HG03066 (cell line): ENCODE results near the gene FN3KRP.

Experiments used
- ATAC-seq: cut with Tn5 transposase; IDR thresholded peaks from one replicate; pipeline ENCODE4 v1.9.1; 2021; ENCODE audit warnings: low read depth; ENCODE audit not compliant: unreplicated experiment

Gene FN3KRP

DNA sequence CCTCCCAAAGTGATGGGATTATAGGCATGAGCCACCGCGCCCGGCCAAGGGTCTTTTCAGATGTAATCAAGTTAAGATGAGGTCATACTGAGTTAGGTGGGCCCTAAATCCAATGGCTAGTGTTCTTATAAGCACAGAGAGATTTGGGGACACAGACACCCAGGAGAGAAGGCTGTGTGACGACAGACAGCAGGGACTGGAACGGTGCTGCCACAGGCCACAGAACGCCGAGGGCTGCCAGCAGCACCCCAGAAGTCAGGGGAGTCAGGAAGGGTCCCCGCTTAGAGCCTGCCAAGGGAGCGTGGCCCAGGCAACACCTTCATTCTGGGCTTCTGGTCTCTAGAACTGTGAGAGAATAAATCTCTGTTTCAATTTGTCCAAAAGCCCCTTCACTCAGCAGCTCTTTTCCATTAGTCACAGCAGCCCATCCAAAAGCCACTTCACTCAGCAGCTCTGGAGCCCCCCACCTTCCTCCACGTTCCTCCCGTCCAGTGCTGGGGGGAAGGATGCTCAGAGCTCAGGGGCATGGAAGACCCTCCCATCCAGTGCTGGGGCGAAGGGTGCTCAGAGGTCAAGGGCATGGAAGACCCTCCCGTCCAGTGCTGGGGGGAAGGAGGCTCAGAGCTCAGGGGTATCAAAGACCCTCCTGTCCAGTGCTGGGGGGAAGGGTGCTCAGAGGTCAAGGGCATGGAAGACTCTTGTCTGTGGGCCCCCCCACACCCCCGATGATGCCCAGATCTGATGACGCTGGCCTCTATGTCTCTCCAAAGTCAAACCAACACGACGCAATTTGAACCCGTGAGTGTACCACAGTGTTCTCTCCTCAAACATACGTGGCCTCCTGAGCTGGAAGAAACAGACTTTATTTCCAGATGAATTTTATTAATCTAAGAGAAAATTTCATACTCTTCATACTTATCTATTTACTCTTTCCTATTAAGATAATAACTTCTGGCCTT, 29.9 kb upstream of the FN3KRP start:
- no peak for ATAC-seq

DNA sequence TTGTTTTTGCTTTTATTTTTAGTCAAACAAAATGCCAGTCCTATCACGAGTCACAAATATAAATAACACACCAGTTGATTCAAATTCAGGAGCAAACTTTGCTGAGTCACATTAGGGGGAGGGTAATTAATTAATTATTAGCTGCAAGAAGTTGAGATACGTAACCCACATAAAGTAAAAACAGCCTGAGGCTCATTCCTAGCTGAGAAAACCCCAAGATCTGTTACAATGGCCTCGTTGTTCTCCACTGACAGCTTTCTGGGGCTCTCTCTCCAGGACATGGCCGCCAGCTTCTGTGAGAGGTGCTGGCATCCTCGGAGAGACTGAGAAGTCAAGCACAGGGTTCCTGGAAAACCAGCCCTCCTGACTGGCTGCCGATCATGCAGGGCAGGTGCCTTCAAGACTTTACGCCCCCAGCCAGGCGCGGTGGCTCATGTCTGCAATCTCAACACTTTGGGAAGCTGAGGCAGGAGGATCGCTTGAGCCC, 29.1 kb upstream of the FN3KRP start:
- no peak for ATAC-seq

GRCh38 chr17:82687871-82688270, 28.6 kb upstream of the FN3KRP start:
- no peak for ATAC-seq

DNA sequence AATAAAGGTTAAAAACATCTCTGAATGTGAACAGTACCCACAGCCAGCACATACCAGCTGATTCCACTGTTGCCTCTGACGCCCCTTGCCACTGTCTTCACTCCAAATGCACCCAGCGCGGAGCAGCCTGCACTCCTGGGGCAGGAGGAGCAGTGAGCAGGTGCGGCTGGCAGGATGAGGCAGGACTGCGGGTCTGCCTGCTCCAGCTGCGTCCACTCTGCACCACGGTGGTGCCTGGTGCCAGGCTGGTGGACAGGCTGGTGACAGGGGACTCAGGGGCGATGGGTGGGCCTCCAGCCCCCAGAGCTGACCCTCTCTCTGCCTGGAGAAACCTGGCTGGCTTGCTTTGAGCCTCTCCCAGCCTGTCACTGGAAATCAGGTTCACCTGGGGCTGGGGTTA, 27.4 kb upstream of the FN3KRP start:
- no peak for ATAC-seq

- no peak for ATAC-seq
Observed at GRCh38 chr17:82690786-82691489, 25.6 kb upstream of the FN3KRP start.

DNA sequence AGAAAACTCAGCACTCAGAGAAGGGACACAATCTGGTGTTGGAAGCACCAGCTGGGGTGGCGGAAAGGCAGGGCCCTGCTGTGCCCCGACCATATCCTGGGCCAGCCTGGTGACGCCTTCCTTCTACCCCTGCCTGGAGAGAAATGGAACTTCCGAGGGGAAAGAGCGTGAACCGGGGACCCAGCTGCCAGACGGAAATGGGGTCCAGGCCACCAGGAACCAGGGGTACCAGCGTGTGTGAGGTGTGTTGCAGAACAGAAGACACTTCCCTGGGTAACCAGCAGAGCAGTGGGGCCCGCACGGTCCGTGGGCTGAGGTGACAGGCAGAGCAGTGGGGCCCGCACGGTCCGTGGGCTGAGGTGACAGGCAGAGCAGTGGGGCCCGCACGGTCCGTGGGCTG, 24.8 kb upstream of the FN3KRP start:
- ATAC-seq, result no peak

DNA sequence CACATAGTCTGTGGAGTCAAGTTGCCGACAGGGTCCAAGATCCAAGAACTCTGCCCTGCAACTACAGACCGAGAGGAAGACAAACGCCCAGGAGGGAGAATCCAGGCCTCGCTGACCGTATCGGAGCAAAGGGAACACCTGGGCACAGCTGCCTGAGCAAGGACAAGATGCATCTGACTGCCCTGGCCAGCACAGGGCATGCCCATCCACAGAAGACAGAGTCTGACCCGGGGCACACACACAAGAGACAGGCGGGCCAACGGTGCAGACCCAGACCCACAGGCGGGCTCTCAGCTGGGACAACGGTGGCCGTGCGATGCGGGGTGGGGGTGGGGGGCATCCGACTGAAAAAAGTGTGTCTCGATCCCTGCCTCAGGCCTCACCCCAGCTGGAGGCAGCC, 24.2 kb upstream of the FN3KRP start:
- ATAC-seq, result no peak

GRCh38 chr17:82693168-82693867, 23.2 kb upstream of the FN3KRP start:
- ATAC-seq, result no peak

- ATAC-seq, result no peak
Observed at GRCh38 chr17:82694647-82695046, 21.9 kb upstream of the FN3KRP start.

- ATAC-seq, result no peak
Observed at GRCh38 chr17:82696259-82696658, 20.2 kb upstream of the FN3KRP start.

DNA sequence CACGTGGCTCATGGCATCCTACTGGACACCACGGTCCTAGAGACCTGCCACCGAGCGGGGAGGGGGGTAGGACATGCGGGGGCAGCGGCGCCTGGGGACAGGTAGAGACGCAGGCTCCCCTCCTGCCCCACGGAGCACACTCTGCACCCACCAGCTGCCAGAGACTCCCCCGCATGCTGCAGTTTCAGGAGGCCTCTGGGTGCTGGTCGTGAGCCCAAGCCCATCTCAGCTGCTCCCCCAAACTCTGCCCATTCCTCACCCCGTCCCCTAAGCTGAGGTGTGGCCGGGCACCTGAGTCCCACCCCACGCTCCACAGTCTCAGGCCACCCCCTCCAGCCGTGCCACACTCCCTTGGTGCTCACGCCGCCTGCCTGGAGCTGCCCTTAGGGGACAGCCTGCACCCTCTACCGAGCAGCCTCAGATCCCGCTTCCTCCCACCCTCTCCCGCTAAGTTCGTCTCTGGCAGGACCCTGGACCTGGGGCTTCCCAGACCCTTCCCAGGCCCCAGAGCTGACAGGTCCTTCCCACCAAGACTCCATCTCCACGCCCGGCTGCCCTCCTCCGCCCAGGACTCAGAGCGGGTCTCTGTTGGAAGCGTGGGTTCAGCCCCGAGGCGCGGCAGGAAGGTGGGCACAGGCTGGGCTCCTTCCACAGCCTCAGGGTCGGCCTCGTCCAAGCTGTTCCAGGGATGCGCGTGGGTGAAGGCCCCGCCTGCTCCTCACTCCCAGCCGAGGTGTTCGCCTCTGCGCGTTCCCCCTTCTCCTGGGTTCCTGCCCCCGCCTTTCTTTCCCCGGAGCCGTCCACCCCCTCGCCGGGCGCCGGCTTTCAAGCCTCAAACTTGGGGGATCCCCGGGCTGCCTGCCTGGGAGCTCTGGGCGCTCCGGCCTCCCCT, 19.3 kb upstream of the FN3KRP start:
- ATAC-seq, result no peak

DNA sequence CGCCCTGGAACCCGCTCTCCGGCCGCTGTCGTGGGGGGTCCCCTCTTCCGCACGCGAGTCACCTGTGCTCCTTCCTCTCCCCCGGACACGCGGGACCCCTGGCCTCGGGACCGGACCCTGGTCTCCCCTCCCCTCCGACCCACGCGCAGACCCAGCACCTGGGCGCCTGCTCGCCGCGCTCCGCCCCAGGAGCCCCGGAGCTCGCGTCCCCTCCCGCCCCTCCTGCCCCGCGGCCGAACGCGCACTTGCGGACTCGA, 18.8 kb upstream of the FN3KRP start:
- ATAC-seq, result no peak

- ATAC-seq, result peak; percentile 97
Observed at GRCh38 chr17:82698065-82698973, 18.2 kb upstream of the FN3KRP start, which contains the start of gene RAB40B. TSS of gene RAB40B (minus strand) at chr17:82698698. CDS start at chr17:82698596, 102 bp downstream.

GRCh38 chr17:82698974-82699442, 17.5 kb upstream of the FN3KRP start:
- ATAC-seq, result no peak

DNA sequence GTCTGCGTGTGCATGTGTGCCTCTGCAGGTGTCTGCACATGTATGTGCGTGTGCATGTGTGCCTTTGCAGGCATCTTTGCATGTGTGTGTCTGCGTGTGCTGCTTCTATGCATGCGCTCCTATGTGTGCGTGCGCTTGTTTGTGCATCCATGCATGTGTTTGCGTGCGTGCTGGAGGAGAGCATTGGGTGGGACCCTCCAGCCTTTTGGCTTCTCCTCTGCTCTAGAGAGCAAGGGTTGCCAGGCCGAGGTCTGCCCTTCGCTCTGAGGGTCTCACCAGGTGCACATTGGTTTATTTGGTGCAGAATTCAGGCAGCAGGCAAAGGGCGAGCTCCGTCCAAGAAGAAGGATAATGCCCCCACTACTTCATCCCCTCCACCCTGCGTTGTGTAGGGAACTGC, 17.0 kb upstream of the FN3KRP start:
- ATAC-seq, result no peak

- no peak for ATAC-seq
Observed at GRCh38 chr17:82702231-82702927, 14.1 kb upstream of the FN3KRP start.

DNA sequence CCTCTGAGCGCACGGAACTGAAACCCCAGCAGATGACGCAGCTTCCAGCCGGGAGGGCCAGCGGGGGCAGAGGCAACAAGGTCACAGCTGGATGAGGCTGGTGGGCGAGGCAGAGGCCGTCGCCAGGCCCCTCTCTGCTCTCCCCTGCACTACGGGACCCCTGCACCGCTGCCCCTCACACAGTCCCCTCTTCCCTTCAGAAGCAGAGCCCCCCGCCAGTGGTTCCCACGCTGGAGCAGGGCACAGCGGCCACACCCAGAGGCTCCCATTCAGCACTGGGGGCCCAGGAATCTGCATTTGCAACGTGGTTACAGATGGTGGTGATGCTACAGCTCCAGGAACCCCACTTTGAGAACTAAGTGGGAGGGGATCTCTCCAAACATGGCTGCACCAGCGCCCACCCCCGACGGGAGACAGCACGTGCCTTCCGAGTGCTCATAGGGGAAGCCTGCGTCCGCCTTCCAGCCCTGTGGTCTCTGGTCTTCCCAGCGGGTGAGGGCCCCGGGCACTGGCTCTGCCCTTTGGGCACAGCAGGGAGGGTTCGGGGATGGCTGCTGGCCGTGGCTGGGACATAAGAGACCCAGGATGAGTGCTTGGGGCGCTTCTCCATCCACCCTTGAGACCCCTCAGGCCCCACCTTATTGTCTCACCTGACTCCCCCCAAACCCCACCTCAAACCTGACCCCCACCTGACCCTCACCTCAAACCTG, 13.3 kb upstream of the FN3KRP start:
- ATAC-seq, result no peak
